GM23338 (cell line): Measurements from ENCODE around the gene GGTLC2. TPM values are rescaled to one million over a fixed set of nuclear protein-coding genes. Genes with fewer than 3 reads are reported as not detected.
"Not testable (repeated sequence)": the region's sequence is repeated elsewhere in the genome, so short reads cannot be mapped to it uniquely, and the experiment has no call there.

Source experiments
- ATAC-seq: fragments of 200-7000 bp; cut with Tn5 transposase; 3 replicates; pipeline ENCODE4 v1.9.1; 2020
- DNase-seq: peaks from one replicate; pipeline ENCODE4 v3.0.0-alpha.2; 2015; ENCODE audit warnings: low spot score
- H2AFZ ChIP-seq: fragments of 200-600 bp; sonication (generic); 2 replicates; pipeline ENCODE4 v1.8.0; 2016; ENCODE audit warnings: antibody characterized with exemption, mild to moderate bottlenecking, moderate library complexity
- H3F3A ChIP-seq: fragments of 200-600 bp; sonication (generic); replicated peaks from 2 replicates; pipeline ENCODE4 v1.8.0; 2017; ENCODE audit warnings: antibody characterized with exemption, mixed run types, low read depth
- H3K27ac ChIP-seq: fragments of 200-600 bp; sonication (generic); 2 replicates; pipeline ENCODE4 v1.6.1; 2016; ENCODE audit warnings: low read depth
- H3K27me3 ChIP-seq: fragments of 200-600 bp; sonication (generic); 2 replicates; pipeline ENCODE4 v1.8.0; 2016; ENCODE audit warnings: mild to moderate bottlenecking, mixed run types, moderate library complexity; ENCODE audit not compliant: insufficient read depth
- H3K36me3 ChIP-seq: fragments of 200-600 bp; sonication (generic); 2 replicates; pipeline ENCODE4 v1.8.0; 2016; ENCODE audit warnings: mild to moderate bottlenecking; ENCODE audit not compliant: insufficient read depth
- H3K4me1 ChIP-seq: fragments of 200-600 bp; sonication (generic); 2 replicates; pipeline ENCODE4 v1.8.0; 2016; ENCODE audit warnings: mild to moderate bottlenecking, moderate library complexity; ENCODE audit not compliant: insufficient read depth
- H3K4me2 ChIP-seq: fragments of 200-600 bp; sonication (generic); 2 replicates; pipeline ENCODE4 v1.7.1; 2017; ENCODE audit warnings: mixed run types
- H3K4me3 ChIP-seq: fragments of 200-600 bp; sonication (generic); 2 replicates; pipeline ENCODE4 v1.6.1; 2016; ENCODE audit warnings: mixed run types
- H3K79me2 ChIP-seq: fragments of 200-600 bp; sonication (generic); replicated peaks from 2 replicates; pipeline ENCODE4 v1.8.0; 2017; ENCODE audit warnings: mild to moderate bottlenecking; ENCODE audit not compliant: insufficient read depth
- H3K9me2 ChIP-seq: fragments of 200-600 bp; sonication (generic); 2 replicates; pipeline ENCODE4 v1.8.0; 2017; ENCODE audit not compliant: insufficient read depth
- H4K20me1 ChIP-seq: fragments of 200-600 bp; sonication (generic); replicated peaks from 2 replicates; pipeline ENCODE4 v1.8.0; 2017; ENCODE audit warnings: mild to moderate bottlenecking; ENCODE audit not compliant: insufficient read depth
- H3K27ac Mint-ChIP-seq: 2 replicates; pipeline ENCODE4 v1.8.0; 2020; ENCODE audit warnings: inconsistent platforms, mild to moderate bottlenecking, moderate library complexity, mixed read lengths
- H3K27me3 Mint-ChIP-seq: 3 replicates; pipeline ENCODE4 v1.8.0; 2022; ENCODE audit warnings: low read depth, mild to moderate bottlenecking, moderate library complexity, mixed read lengths, inconsistent platforms; ENCODE audit not compliant: insufficient read depth, poor library complexity
- H3K36me3 Mint-ChIP-seq: 3 replicates; pipeline ENCODE4 v1.8.0; 2021; ENCODE audit warnings: low read depth, mild to moderate bottlenecking, inconsistent platforms, moderate library complexity, mixed read lengths
- H3K4me1 Mint-ChIP-seq: 3 replicates; pipeline ENCODE4 v1.8.0; 2020; ENCODE audit warnings: mild to moderate bottlenecking, inconsistent platforms, mixed read lengths
- H3K4me3 Mint-ChIP-seq: 3 replicates; pipeline ENCODE4 v1.8.0; 2021; ENCODE audit warnings: moderate library complexity, mild to moderate bottlenecking, inconsistent platforms, mixed read lengths
- H3K9me3 Mint-ChIP-seq: 3 replicates; pipeline ENCODE4 v1.8.0; 2020; ENCODE audit warnings: moderate library complexity, mild to moderate bottlenecking, inconsistent platforms, mixed read lengths
- polyA plus RNA-seq: library from polyadenylated mRNA; unstranded; fragments of >200 nt; fragmentation: Nextera tagmentation; extraction: Ambion mirVana; gene quantifications from 2 replicates; pipeline ENCODE4 v1.2.1, GENCODE V29; 2016
- total RNA-seq: library from RNA; depleted of rRNA; stranded (reverse); fragments of >200 nt; shearing (Covaris generic); gene quantifications from 2 replicates; pipeline ENCODE4 v1.2.3, GENCODE V29; 2014
- TF ChIP-seq, protein P1 (sequence below), 2 experiments: fragments of 200-600 bp in 1 of 2; sonication (generic) in 1 of 2; conservative IDR thresholded peaks; 2 replicates each; pipeline versions ENCODE4 v1.5.1 to v1.6.1; 2016 to 2017; ENCODE audit warnings: antibody characterized with exemption in 2 of 2, low read depth in 2 of 2, mild to moderate bottlenecking in 2 of 2, moderate library complexity in 1 of 2

GGTLC2 gene
- total and polyA plus RNA-seq, 2 experiments from 2014 or later, result not detected

- not testable (repeated sequence) for H3K9me3 Mint-ChIP-seq, H3F3A ChIP-seq, H3K4me1 ChIP-seq, H3K4me2 ChIP-seq, H3K27me3 Mint-ChIP-seq, DNase-seq, H4K20me1 ChIP-seq, H2AFZ ChIP-seq, H3K36me3 Mint-ChIP-seq, H3K9me2 ChIP-seq, H3K27ac Mint-ChIP-seq, H3K4me1 Mint-ChIP-seq, H3K27ac ChIP-seq, H3K79me2 ChIP-seq, H3K36me3 ChIP-seq, H3K27me3 ChIP-seq, H3K4me3 Mint-ChIP-seq, ATAC-seq, H3K4me3 ChIP-seq
- TF ChIP-seq, protein P1, sequence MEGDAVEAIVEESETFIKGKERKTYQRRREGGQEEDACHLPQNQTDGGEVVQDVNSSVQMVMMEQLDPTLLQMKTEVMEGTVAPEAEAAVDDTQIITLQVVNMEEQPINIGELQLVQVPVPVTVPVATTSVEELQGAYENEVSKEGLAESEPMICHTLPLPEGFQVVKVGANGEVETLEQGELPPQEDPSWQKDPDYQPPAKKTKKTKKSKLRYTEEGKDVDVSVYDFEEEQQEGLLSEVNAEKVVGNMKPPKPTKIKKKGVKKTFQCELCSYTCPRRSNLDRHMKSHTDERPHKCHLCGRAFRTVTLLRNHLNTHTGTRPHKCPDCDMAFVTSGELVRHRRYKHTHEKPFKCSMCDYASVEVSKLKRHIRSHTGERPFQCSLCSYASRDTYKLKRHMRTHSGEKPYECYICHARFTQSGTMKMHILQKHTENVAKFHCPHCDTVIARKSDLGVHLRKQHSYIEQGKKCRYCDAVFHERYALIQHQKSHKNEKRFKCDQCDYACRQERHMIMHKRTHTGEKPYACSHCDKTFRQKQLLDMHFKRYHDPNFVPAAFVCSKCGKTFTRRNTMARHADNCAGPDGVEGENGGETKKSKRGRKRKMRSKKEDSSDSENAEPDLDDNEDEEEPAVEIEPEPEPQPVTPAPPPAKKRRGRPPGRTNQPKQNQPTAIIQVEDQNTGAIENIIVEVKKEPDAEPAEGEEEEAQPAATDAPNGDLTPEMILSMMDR (conservative IDR thresholded peaks at IDR 0.05; ENCODE audit: low read depth in 2 of 2), result peak; percentile 1 to 40; a peak in 2 of 4 replicates
Observed at GRCh38 chr22:22647952-22648351, 3.5 kb downstream of the GGTLC2 start.

DNA sequence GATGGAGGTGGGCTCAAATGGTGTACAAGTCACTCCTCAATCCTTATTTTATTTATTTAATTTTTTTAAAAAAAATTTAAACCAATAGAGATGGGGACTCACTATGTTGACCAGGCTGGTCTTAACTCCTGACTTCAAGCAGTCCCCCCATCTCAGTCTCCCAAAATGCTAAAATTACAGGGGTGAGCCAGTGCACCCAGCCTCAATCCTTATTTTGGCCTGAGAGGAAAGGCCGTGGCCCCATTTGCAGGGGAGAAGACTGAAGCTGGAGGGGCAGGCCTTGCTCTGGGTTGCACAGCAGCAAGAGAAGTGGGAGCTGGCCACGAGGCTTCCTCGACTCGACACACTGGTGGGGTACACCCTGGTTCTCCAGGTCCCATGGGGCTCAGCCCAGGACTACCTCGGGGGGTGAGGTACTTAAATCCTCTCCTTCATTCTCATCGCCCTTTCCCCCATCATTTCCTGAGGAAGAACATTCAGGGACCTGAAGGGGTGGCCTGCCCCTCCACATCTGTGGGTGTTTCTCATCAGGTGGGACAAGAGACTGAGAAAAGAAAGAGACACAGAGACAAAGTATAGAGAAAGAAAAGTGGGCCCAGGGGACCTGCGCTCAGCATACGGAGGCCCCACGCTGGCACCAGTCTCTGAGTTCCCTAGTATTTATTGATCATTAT, 4.6 kb downstream of the GGTLC2 start:
- H3K9me2 ChIP-seq, H2AFZ ChIP-seq, H3K27me3 Mint-ChIP-seq, H3F3A ChIP-seq, H3K4me3 Mint-ChIP-seq, H3K36me3 ChIP-seq, H3K27ac ChIP-seq, H3K4me1 Mint-ChIP-seq, H3K9me3 Mint-ChIP-seq, H3K79me2 ChIP-seq, DNase-seq, H3K27me3 ChIP-seq, H3K36me3 Mint-ChIP-seq, H3K27ac Mint-ChIP-seq, ATAC-seq, H4K20me1 ChIP-seq, H3K4me3 ChIP-seq, H3K4me2 ChIP-seq, H3K4me1 ChIP-seq: not testable (repeated sequence)

GRCh38 chr22:22649761-22650160, 5.3 kb downstream of the GGTLC2 start:
- not testable (repeated sequence) for H3K27ac Mint-ChIP-seq, H4K20me1 ChIP-seq, H3K27me3 ChIP-seq, H3K79me2 ChIP-seq, H3F3A ChIP-seq, H3K36me3 Mint-ChIP-seq, H3K27ac ChIP-seq, H3K9me3 Mint-ChIP-seq, DNase-seq, H3K4me1 Mint-ChIP-seq, H3K4me2 ChIP-seq, H3K4me3 Mint-ChIP-seq, H3K4me1 ChIP-seq, H3K4me3 ChIP-seq, H2AFZ ChIP-seq, ATAC-seq, H3K36me3 ChIP-seq, H3K9me2 ChIP-seq
- peaks cover 12% of the 10 kb centered on the region for H3K27me3 Mint-ChIP-seq

DNA sequence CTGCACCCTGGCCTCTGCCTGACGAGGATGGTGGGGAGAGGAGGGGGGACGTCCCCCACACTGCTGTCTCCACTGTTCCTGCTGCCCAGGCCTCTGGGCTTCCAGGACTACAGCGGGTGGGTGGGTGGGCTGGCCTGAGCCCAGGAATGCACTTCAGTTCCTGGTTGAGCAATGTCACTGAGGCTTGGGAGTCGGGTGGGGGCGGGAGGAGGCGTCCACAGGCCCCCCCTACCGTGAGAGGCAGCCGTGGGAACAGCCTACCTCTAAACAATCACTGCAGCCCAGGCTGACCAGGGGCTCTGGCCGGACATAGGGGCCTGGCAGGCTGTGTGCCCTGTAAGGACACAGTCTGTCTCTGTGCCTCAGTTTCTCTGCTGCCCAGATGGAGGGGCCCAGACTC, 6.0 kb downstream of the GGTLC2 start:
- not testable (repeated sequence) for H3K27ac Mint-ChIP-seq, H3K4me1 ChIP-seq, H3F3A ChIP-seq, ATAC-seq, H3K9me3 Mint-ChIP-seq, H3K4me1 Mint-ChIP-seq, H3K36me3 ChIP-seq, H3K36me3 Mint-ChIP-seq, H3K9me2 ChIP-seq, H3K4me3 ChIP-seq, H3K4me3 Mint-ChIP-seq, H3K4me2 ChIP-seq, DNase-seq, H2AFZ ChIP-seq, H3K27me3 ChIP-seq, H3K79me2 ChIP-seq, H4K20me1 ChIP-seq, H3K27ac ChIP-seq
- peaks cover 14% of the 10 kb centered on the region for H3K27me3 Mint-ChIP-seq

DNA sequence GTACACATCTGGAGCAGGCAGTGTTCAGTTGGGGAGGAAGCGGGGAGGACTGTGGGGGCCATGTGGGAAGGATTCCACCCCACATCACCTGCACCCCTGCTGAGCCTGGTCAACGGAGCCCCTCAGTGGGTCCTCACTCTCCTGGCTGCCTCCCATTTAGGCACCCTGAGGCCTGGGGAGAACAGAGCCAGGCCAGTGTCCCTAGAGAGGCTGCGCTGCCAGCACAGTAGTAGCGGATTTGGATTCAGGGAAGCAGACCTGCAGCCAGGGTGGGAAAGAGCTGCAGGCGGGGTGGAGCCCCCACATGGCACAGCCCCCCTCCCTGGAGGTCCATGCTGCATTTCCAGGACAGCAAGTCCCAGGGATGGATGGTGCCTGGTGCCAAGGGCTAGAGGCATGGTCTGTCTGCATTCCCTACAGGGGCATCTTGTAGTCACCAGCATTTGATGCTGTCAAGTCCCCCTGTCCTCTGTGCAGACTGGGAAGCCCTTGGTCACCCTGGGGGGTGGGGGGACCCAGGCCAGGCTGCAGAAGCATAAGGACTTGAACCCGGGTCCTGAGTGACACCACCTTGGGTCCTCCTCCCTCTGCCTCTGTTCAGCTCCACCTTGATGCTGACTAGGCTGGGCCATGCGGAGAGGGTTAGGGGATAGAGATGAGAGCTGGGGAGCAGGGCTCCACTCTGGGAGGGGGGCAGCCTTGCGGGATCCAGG, 6.5 kb downstream of the GGTLC2 start:
- H3K4me3 ChIP-seq, H3K9me2 ChIP-seq, H3K79me2 ChIP-seq, H3K4me1 Mint-ChIP-seq, H3K27ac ChIP-seq, H3K27ac Mint-ChIP-seq, DNase-seq, H3K4me1 ChIP-seq, ATAC-seq, H3K4me2 ChIP-seq, H3K9me3 Mint-ChIP-seq, H3K4me3 Mint-ChIP-seq, H3K36me3 Mint-ChIP-seq, H2AFZ ChIP-seq, H4K20me1 ChIP-seq, H3K36me3 ChIP-seq, H3F3A ChIP-seq: not testable (repeated sequence)
- H3K27me3 ChIP-seq, result peaks cover 13% of the 10 kb centered on the region
- H3K27me3 Mint-ChIP-seq, result peaks cover 17% of the 10 kb centered on the region

DNA sequence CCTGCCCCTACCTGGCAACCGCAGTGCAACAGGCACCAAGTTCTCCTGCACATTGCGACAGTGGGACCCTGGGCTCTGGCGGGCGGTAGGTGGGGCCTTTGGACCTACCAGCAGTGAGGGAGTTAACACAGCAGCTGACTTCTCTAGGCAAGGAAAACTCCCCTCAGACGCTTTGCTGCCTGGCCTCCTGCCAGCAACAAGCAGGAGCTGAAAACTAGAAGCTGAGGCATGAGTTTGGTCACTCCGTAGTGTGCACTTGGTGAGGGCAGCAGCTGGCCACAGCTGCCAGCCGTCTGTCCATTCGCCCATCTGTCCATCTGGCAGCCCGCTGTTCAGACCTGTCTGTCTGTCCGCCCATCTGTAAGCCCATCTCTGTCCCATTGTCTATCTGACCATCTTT, 7.2 kb downstream of the GGTLC2 start:
- H3K4me2 ChIP-seq, H3K36me3 Mint-ChIP-seq, H3F3A ChIP-seq, DNase-seq, H3K4me3 Mint-ChIP-seq, H3K27ac Mint-ChIP-seq, H3K27ac ChIP-seq, H3K4me3 ChIP-seq, H3K9me3 Mint-ChIP-seq, H3K4me1 ChIP-seq, H4K20me1 ChIP-seq, H3K36me3 ChIP-seq, H3K79me2 ChIP-seq, ATAC-seq, H3K4me1 Mint-ChIP-seq, H3K9me2 ChIP-seq, H2AFZ ChIP-seq: not testable (repeated sequence)
- H3K27me3 ChIP-seq, result peaks cover 19% of the 10 kb centered on the region
- H3K27me3 Mint-ChIP-seq, result peaks cover 22% of the 10 kb centered on the region
